Fibroblast of lung (primary cell): Measurements from ENCODE around the gene OGDH. TPM values are rescaled to one million over a fixed set of nuclear protein-coding genes. Genes with fewer than 3 reads are reported as not detected.
"Not testable (repeated sequence)": the region's sequence is repeated elsewhere in the genome, so short reads cannot be mapped to it uniquely, and the experiment has no call there.

Source experiments
- DNase-seq, 2 donors: peaks; one replicate each; pipeline versions ENCODE4 v3.0.0 to v3.0.0-alpha.2; 2010; ENCODE audit warnings: low read depth in 2 of 2
- H2AFZ ChIP-seq: 2 replicates; pipeline ENCODE4 v1.5.1; 2012; ENCODE audit warnings: low read length, control low read depth, inconsistent platforms
- H3K27ac ChIP-seq: 2 replicates; pipeline ENCODE4 v1.5.1; 2011; ENCODE audit warnings: low read length, control low read depth; ENCODE audit not compliant: insufficient read depth
- H3K27me3 ChIP-seq: 2 replicates; pipeline ENCODE4 v1.5.1; 2011; ENCODE audit warnings: mild to moderate bottlenecking, low read length; ENCODE audit not compliant: control insufficient read depth, insufficient read depth
- H3K36me3 ChIP-seq: 2 replicates; pipeline ENCODE4 v1.5.1; 2011; ENCODE audit warnings: low read length; ENCODE audit not compliant: control insufficient read depth, insufficient read depth
- H3K4me1 ChIP-seq: 2 replicates; pipeline ENCODE4 v1.5.1; 2011; ENCODE audit warnings: low read length; ENCODE audit not compliant: control insufficient read depth, insufficient read depth; ENCODE audit errors: extremely low read depth
- H3K4me2 ChIP-seq: 2 replicates; pipeline ENCODE4 v1.5.1; 2011; ENCODE audit warnings: low read length, control low read depth; ENCODE audit not compliant: insufficient read depth; ENCODE audit errors: extremely low read depth
- H3K4me3 ChIP-seq, 4 experiments: fragments of 200-600 bp in 1 of 4; sonication (generic) in 1 of 4; replicated peaks in 1 of 4; 2 replicates each; pipeline ENCODE4 v1.5.1; 2011 to 2016; ENCODE audit warnings: low read length in 4 of 4, low read depth in 3 of 4, mild to moderate bottlenecking in 3 of 4, control low read depth in 2 of 4, inconsistent platforms in 1 of 4, mixed read lengths in 1 of 4; ENCODE audit not compliant: insufficient read depth in 1 of 4; ENCODE audit errors: control extremely low read depth in 1 of 4
- H3K79me2 ChIP-seq: 2 replicates; pipeline ENCODE4 v1.5.1; 2012; ENCODE audit warnings: mild to moderate bottlenecking, low read length, inconsistent platforms; ENCODE audit not compliant: control insufficient read depth, insufficient read depth
- H3K9ac ChIP-seq: 2 replicates; pipeline ENCODE4 v1.5.1; 2011; ENCODE audit warnings: mild to moderate bottlenecking, low read length, control low read depth; ENCODE audit not compliant: insufficient read depth
- H3K9me3 ChIP-seq: 2 replicates; pipeline ENCODE4 v1.5.1; 2012; ENCODE audit warnings: low read depth, low read length; ENCODE audit not compliant: control insufficient read depth, insufficient read depth
- H4K20me1 ChIP-seq: 2 replicates; pipeline ENCODE4 v1.5.1; 2011; ENCODE audit warnings: low read length; ENCODE audit not compliant: control insufficient read depth, insufficient read depth; ENCODE audit errors: extremely low read depth
- EZH2 ChIP-seq: IDR thresholded peaks from 2 replicates; pipeline ENCODE4 v1.5.1; 2012; ENCODE audit warnings: low read length, control low read depth, mild to moderate bottlenecking; ENCODE audit errors: missing control alignments
- polyA plus RNA-seq, 2 donors: library from polyadenylated mRNA; depleted of rRNA in 1 of 2; stranded (reverse) in 1 of 2; unstranded in 1 of 2; fragments of >200 nt; gene quantifications; 2 replicates each; pipeline ENCODE4 v1.2.1, GENCODE V29; 2011 to 2012; ENCODE audit warnings: missing spikeins in 1 of 2
- total RNA-seq: library from RNA; depleted of rRNA; stranded (reverse); fragments of >200 nt; gene quantifications from 2 replicates; pipeline ENCODE4 v1.2.1, GENCODE V29; 2014
- TF ChIP-seq, protein P1 (sequence below), 2 donors: IDR thresholded peaks in 1 of 2; conservative IDR thresholded peaks in 1 of 2; 1 replicate in 1 of 2; 2 replicates in 1 of 2; pipeline ENCODE4 v1.5.1; 2011 to 2012; ENCODE audit warnings: low read length in 2 of 2, control low read depth in 1 of 2, inconsistent platforms in 1 of 2, low read depth in 1 of 2, mild to moderate bottlenecking in 1 of 2

Gene OGDH
- total and polyA plus RNA-seq, 2 donors (not counting 1 experiment from before 2014, with no cell fraction given) = 60.8 to 69.2 TPM

DNA sequence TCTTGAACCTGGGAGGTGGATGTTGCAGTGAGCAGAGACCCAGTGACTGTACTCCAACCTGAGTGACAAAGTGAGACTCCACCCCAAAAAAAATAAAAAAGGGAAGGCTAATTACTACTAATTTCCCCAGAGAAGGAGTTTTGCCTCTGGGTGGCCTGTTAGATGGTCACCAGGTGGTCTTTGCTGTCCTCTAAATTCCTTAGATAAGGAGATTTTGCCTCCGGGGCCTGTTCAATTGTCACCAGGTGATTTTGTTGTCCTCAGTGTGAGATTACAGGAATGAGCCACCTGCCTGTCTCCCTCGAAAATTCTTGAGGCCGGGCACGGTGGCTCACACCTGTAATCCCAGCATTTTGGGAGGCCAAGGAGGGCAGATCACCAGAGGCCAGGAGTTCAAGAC is 117.8 kb downstream of the OGDH start:
- H3K79me2 ChIP-seq = no peaks in the 10 kb centered on the region
- no peak for DNase-seq
- H3K4me1 ChIP-seq = peaks cover 7% of the 10 kb centered on the region
- no peaks in the 10 kb centered on the region for H3K27me3 ChIP-seq
- no peak overlapping the region for H3K4me3 ChIP-seq
- no peak overlapping the region for H3K4me2 ChIP-seq
- no peak overlapping the region for H3K9ac ChIP-seq
- no peak overlapping the region for H3K27ac ChIP-seq
- no peaks in the 10 kb centered on the region for H3K9me3 ChIP-seq
- TF ChIP-seq, protein P1, sequence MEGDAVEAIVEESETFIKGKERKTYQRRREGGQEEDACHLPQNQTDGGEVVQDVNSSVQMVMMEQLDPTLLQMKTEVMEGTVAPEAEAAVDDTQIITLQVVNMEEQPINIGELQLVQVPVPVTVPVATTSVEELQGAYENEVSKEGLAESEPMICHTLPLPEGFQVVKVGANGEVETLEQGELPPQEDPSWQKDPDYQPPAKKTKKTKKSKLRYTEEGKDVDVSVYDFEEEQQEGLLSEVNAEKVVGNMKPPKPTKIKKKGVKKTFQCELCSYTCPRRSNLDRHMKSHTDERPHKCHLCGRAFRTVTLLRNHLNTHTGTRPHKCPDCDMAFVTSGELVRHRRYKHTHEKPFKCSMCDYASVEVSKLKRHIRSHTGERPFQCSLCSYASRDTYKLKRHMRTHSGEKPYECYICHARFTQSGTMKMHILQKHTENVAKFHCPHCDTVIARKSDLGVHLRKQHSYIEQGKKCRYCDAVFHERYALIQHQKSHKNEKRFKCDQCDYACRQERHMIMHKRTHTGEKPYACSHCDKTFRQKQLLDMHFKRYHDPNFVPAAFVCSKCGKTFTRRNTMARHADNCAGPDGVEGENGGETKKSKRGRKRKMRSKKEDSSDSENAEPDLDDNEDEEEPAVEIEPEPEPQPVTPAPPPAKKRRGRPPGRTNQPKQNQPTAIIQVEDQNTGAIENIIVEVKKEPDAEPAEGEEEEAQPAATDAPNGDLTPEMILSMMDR (conservative IDR thresholded peaks at IDR 0.05 in 1 of 2, IDR thresholded peaks at IDR 0.05 in 1 of 2; ENCODE audit: low read depth in 1 of 2, low read length in 2 of 2) = no peak
- TF ChIP-seq EZH2 = no peak
- H3K36me3 ChIP-seq = no peaks in the 10 kb centered on the region
- no peaks in the 10 kb centered on the region for H4K20me1 ChIP-seq
- no peak overlapping the region for H2AFZ ChIP-seq

DNA sequence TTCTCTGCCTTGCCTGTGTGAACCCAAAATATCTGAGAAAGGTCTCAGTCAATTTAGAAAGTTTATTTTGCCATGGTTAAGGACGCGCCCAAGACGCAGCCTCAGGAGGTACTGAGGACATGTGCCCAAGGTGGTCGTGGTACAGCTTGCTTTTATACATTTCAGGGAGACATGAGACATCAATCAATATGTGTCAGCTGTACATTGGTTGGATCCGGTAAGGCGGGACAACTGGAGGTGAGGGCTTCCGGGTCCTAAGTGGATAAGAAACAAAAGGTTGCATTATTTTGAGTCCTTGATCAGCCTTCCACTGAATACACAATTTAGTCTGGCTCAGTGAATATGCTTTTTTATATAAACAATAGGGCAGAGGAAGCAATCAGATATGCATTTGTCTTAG is 119.8 kb downstream of the OGDH start:
- DNase-seq, H3K36me3 ChIP-seq, H2AFZ ChIP-seq, H3K9ac ChIP-seq, H3K4me2 ChIP-seq, H3K4me3 ChIP-seq, H3K27ac ChIP-seq, H3K27me3 ChIP-seq, H3K4me1 ChIP-seq, H3K9me3 ChIP-seq, H3K79me2 ChIP-seq, H4K20me1 ChIP-seq: not testable (repeated sequence)

DNA sequence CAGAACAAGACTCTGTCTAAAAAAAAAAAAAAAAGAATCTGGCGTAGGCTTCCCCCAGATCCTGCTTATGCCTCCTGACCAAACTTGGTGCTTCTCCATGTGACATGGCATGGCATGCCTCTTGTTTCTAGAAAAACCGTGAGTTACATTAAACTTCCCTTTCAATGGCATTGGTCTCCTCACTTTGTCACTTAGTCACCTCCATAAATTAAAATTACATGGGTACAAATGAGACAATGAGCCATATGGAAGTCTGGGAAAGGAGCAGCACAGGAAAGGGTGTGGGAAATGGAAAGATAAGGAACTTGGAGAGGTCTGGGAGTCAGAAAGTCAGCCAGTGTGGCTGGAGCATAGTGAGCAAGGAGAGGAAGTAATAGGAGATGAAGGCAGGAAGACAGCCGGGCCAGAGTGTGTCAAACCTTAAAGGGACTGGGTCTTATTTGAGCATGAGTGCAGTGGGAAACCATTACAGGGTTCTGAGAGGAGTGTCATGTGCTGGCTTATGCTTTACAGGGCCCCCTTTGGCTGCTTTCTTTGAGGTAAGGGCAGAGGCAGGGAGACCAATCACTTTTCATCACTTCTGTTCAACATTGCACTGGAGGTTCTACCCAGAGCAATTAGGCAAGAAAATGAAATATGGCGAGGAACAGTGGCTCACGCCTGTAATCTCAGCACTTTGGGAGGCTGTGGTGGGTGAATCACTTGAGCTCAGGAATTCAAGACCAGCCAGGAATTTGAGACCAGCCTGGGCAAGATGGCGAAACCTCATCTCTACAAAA is 120.9 kb downstream of the OGDH start:
- Histone ChIP-seq H3K4me3 (no peak overlapping the region), H3K36me3 (no peaks in the 10 kb centered on the region), H3K9ac (no peak overlapping the region), H3K27me3 (no peaks in the 10 kb centered on the region), H3K9me3 (no peaks in the 10 kb centered on the region), H2AFZ (peak overlapping the region; percentile 72), H3K4me2 (peak overlapping the region; percentile 20), H3K27ac (peak overlapping the region; percentile 73), H4K20me1 (no peaks in the 10 kb centered on the region), H3K79me2 (no peaks in the 10 kb centered on the region), H3K4me1 (peaks cover 7% of the 10 kb centered on the region)
- peak; percentile 81 to 86 for DNase-seq
- TF ChIP-seq EZH2 = no peak
- TF ChIP-seq, protein P1 (conservative IDR thresholded peaks at IDR 0.05 in 1 of 2, IDR thresholded peaks at IDR 0.05 in 1 of 2; ENCODE audit: low read depth in 1 of 2, low read length in 2 of 2) = no peak
